Measurements from ENCODE around the gene SVOP.

GRCh38 chr12:109014984-109015765, 5.7 kb downstream of the SVOP start:
- no peak for TF ChIP-seq POLR2A (IDR thresholded peaks at IDR 0.05)
- no peak for TF ChIP-seq CTCF (IDR thresholded peaks at IDR 0.05)

Measured in body of pancreas (tissue), 4 donors.